Erythroblast (primary cell): ENCODE results near the gene NKX1-2.
"Not testable (repeated sequence)": the region's sequence is repeated elsewhere in the genome, so short reads cannot be mapped to it uniquely, and the experiment has no call there.

Source experiments
- DNase-seq, 2 experiments: peaks; one replicate each; lab custom pipeline; 2025; lab: John Stamatoyannopoulos, UW
- GATA1 ChIP-seq: IDR thresholded peaks from 2 replicates; pipeline ENCODE4 v1.6.1; 2011; ENCODE audit warnings: low read depth, mild to moderate bottlenecking, control low read depth, low read length, moderate library complexity
- POLR2A ChIP-seq: IDR thresholded peaks from 2 replicates; pipeline ENCODE4 v1.6.1; 2011; ENCODE audit warnings: mild to moderate bottlenecking, low read length

NKX1-2 gene

DNA sequence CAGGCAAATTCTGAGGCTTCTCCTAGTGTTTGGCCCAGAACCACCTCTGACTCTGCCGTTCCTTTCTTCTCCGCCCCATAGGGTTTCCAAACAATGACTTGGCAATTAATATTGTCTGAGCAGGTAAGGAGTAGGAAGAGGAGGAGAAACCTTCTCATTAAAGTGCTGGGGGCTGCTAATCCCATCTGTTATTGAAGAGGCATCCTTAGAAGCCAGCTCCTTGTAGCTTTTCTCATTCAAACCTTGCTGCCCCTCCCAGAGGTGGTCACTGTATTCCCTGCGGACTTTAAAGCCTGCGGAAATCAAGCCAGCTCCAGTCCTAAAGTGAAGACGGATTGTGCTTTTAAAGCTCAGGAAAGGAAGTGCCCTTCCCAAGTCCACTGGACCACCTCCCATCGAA, 1.4 kb upstream of the NKX1-2 start:
- TF ChIP-seq POLR2A (no peak), GATA1 (no peak)
- DNase-seq: peak in 1 of 2 experiments; percentile 16

DNA sequence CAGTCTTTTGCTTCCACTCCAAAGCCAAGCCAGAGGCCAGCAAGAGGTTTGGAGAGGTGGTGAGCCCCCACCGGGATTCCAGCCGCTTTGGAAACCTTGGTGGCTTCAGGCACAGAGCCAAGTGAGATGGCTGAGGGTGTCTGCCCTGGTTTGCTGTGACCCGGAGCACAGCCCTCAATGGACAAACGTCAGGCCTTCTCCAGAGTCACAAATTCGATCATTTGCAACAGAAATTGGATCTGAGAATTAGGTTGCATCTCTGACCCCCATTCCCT, 885 bp upstream of the NKX1-2 start:
- TF ChIP-seq GATA1 (no peak), POLR2A (no peak)
- DNase-seq: no peak

- peak; percentile 37 to 51 for DNase-seq
- TF ChIP-seq POLR2A (no peak), GATA1 (no peak)
These were observed 444 bp downstream of the NKX1-2 start for GRCh38 chr10:124449170-124450011.

DNA sequence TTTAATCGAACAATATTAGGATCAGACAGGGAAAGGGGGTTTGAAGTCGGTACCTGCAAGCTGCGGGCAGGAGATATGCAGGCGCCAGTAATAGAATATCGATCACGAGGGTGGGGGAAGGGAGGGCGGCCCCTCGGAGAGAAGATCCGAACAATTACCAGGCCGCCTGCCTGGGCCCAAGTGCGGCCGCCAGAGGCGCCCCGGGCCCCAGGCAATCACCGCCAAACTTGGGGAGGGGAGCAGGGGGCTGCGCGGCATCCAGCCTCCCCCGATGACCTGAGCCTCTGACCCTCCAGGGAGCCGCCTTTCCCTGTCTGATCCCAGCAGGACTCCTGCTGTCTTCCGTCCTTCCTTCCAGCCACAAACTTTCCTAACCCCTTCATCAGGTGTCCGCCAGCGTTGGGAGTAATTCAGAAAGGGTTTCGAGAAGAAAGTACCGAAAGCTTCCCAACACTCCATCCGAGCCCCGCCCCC, 1.1 kb downstream of the NKX1-2 start:
- peak; percentile 27 to 42 for DNase-seq
- TF ChIP-seq POLR2A: no peak
- no peak for TF ChIP-seq GATA1

DNA sequence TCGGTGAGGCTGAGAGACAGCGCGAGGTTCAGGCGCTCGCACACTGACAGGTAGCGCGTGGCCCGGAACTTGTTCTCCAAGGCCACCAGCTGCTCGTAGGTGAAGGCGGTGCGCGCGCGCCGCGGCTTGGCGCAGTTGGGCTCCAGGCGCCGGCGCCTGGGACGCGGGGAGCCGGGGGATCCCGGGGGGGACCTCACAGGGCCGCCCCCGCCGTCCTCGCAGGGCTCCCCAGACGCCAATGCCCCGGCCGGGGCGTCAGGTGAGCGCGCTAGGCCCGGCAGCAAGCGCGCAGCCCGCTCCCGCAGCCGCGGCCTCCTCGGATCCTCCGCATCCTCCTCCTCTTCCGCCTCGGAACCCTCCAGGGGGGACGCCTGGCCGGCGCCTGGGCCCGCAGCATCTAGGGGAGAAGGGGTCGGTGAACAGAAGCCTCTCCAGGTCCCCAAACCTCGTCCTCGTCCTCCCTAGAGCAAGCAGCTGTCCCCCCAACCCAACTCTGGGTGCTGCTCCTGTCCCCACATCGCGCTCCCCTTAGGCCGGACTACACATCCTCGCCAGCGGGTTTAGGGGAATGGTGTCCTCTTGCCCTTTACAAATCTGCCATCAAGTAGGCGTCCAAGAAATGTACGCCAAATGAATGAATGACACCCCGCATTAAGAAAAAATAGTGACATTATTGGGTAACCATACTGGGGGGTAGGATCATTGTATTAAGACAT, 1.9 kb downstream of the NKX1-2 start:
- DNase-seq: peak; percentile 52 to 62
- TF ChIP-seq POLR2A (no peak), GATA1 (no peak)

GRCh38 chr10:124446830-124447750, 2.7 kb downstream of the NKX1-2 start:
- no peak for DNase-seq

DNA sequence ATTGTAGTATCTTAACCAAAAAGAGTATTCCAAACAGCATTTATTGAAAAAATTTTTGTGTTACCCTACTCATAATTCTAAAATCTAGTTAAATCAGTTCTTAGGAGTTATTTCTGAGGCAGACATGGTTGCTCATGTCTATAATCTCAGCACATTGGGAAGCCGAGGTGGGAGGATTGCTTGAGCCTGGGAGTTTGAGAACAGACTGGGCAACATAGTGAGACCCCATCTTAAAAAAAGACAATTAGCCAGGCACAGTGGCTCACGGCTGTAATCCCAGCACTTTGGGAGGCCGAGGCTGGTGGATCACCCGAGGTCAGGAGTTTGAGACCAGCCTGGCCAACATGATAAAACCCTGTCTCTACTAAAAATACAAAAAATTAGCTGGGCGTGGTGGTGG, 8.1 kb downstream of the NKX1-2 start:
- not testable (repeated sequence) for DNase-seq

More at GRCh38 chr10:124446830-124447750, 2.7 kb downstream of the NKX1-2 start:
- no peak for TF ChIP-seq POLR2A
- no peak for TF ChIP-seq GATA1

DNA sequence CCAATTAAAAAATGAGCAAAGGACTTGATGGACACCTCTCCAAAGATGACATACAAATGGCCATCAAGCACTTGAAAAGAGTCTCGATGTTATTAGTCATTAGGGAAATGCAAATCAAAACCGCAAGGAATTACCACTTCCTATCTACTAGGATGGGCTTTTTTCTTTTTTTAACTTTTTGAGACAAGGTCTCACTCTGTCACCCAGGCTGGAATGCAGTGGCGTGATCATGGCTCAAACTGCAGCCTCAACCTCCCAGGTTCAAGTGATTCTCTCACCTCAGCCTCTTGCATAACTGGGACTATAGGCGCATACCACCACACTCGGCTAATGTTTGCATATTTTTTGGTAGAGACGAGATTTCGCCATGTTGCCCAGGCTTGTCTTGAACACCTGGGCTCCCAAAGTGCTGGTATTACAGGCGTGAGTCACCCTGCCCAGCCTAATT, 13.6 kb downstream of the NKX1-2 start:
- no peak for DNase-seq
- TF ChIP-seq GATA1: no peak
- no peak for TF ChIP-seq POLR2A

GRCh38 chr10:124435683-124436082, 14.2 kb downstream of the NKX1-2 start:
- DNase-seq: not testable (repeated sequence)

DNA sequence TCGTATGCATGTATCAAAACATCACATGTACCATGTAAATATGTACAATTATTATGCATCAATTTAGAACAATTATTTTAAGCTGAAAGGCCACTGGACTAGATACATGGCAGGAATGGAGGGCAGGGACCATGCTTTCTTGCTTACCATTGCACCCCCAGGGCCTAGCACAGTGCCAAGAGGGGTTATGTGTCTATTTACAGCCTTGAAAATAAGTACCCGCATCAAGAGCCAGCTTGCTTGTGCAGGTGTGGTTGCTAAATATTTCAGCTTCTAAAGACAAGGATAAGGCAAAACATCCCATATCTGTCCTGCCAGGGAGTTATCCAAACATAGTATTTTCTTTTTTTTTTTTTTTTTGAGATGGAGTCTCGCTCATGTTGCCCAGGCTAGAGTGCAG, 16.4 kb downstream of the NKX1-2 start:
- TF ChIP-seq POLR2A (no peak), GATA1 (no peak)
- no peak for DNase-seq

DNA sequence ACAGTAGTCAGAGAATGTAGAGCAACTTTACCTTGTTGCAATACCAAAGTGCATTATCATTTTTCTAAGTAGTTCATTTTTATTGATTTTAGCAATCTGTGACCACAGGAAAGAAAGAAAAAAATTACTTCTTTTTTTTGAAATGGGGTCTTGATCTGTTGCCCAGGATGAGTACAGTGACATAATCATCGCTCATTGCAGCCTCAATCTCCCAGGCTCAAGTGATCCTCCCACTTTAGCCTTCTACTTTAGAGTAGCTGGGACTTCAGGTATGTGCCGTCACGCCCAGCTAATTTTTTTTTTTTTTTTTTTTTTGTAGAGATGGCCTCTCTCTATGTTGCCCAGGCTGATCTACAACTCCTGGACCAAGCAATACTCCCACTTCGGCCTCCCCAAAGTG, 19.8 kb downstream of the NKX1-2 start:
- TF ChIP-seq POLR2A (no peak), GATA1 (no peak)
- DNase-seq: no peak

DNA sequence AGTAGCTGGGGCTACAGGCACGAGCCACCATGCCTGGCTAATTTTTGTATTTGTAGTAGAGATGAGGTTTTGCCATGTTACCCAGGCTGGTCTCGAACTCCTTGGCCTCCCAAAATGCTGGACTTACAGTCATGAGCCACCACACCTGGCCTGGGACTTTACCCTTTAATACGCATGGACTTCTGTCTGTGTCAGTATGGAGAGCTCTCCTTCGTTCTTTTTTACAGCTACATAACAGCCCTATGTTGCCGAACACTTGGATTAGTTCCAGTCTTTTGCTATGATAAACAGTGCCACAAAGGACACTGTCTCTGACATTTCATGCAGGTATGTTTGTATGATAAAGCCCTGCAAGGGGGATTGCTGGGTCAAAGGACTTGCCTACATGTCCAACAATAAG, 20.3 kb downstream of the NKX1-2 start:
- TF ChIP-seq POLR2A (no peak), GATA1 (no peak)
- no peak for DNase-seq

- no peak for TF ChIP-seq POLR2A
- TF ChIP-seq GATA1: no peak
- DNase-seq: no peak
These were observed 21.5 kb downstream of the NKX1-2 start for GRCh38 chr10:124428207-124428777.
